Neutrophil (primary cell): ENCODE data around the gene WIZ.

Experiments
- H3K27ac ChIP-seq: fragments of 200-600 bp; sonication (generic); 2 replicates; pipeline ENCODE4 v1.5.1; 2016; ENCODE audit warnings: mild to moderate bottlenecking, moderate library complexity
- H3K27me3 ChIP-seq: fragments of 200-600 bp; sonication (generic); 2 replicates; pipeline ENCODE4 v1.6.0; 2016; ENCODE audit warnings: mild to moderate bottlenecking
- H3K36me3 ChIP-seq: fragments of 200-600 bp; sonication (generic); 2 replicates; pipeline ENCODE4 v1.5.1; 2017
- H3K4me1 ChIP-seq, 2 experiments: fragments of 200-600 bp in 1 of 2; sonication (generic) in 1 of 2; 1 replicate in 1 of 2; 2 replicates in 1 of 2; pipeline versions ENCODE4 v1.5.1 to v1.6.1; 2013 to 2016; ENCODE audit warnings: low read depth in 1 of 2, low read length in 1 of 2, mild to moderate bottlenecking in 1 of 2, moderate library complexity in 1 of 2; ENCODE audit not compliant: control insufficient read depth in 1 of 2, insufficient read depth in 1 of 2
- H3K4me3 ChIP-seq, 2 experiments: fragments of 200-600 bp in 1 of 2; sonication (generic) in 1 of 2; 1 replicate in 1 of 2; 2 replicates in 1 of 2; pipeline ENCODE4 v1.5.1; 2013 to 2016; ENCODE audit warnings: low read depth in 1 of 2, low read length in 1 of 2, mild to moderate bottlenecking in 1 of 2, moderate library complexity in 1 of 2
- H3K9me3 ChIP-seq: fragments of 200-600 bp; sonication (generic); 2 replicates; pipeline ENCODE4 v1.5.1; 2016
- TF ChIP-seq, protein P1 (sequence below): fragments of 200-600 bp; sonication (generic); IDR thresholded peaks from 2 replicates; pipeline ENCODE4 v1.5.1; 2016; ENCODE audit warnings: antibody characterized with exemption

WIZ gene

GRCh38 chr19:15429825-15430467 is 19.8 kb downstream of the WIZ start:
- Histone ChIP-seq H3K27ac (no peak overlapping the region), H3K36me3 (peaks cover 62% of the 10 kb centered on the region), H3K9me3 (no peaks in the 10 kb centered on the region), H3K4me1 (peaks cover 24% of the 10 kb centered on the region in 2 experiments), H3K4me3 (no peak overlapping the region), H3K27me3 (no peaks in the 10 kb centered on the region)
- TF ChIP-seq, protein P1, sequence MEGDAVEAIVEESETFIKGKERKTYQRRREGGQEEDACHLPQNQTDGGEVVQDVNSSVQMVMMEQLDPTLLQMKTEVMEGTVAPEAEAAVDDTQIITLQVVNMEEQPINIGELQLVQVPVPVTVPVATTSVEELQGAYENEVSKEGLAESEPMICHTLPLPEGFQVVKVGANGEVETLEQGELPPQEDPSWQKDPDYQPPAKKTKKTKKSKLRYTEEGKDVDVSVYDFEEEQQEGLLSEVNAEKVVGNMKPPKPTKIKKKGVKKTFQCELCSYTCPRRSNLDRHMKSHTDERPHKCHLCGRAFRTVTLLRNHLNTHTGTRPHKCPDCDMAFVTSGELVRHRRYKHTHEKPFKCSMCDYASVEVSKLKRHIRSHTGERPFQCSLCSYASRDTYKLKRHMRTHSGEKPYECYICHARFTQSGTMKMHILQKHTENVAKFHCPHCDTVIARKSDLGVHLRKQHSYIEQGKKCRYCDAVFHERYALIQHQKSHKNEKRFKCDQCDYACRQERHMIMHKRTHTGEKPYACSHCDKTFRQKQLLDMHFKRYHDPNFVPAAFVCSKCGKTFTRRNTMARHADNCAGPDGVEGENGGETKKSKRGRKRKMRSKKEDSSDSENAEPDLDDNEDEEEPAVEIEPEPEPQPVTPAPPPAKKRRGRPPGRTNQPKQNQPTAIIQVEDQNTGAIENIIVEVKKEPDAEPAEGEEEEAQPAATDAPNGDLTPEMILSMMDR, result no peak

DNA sequence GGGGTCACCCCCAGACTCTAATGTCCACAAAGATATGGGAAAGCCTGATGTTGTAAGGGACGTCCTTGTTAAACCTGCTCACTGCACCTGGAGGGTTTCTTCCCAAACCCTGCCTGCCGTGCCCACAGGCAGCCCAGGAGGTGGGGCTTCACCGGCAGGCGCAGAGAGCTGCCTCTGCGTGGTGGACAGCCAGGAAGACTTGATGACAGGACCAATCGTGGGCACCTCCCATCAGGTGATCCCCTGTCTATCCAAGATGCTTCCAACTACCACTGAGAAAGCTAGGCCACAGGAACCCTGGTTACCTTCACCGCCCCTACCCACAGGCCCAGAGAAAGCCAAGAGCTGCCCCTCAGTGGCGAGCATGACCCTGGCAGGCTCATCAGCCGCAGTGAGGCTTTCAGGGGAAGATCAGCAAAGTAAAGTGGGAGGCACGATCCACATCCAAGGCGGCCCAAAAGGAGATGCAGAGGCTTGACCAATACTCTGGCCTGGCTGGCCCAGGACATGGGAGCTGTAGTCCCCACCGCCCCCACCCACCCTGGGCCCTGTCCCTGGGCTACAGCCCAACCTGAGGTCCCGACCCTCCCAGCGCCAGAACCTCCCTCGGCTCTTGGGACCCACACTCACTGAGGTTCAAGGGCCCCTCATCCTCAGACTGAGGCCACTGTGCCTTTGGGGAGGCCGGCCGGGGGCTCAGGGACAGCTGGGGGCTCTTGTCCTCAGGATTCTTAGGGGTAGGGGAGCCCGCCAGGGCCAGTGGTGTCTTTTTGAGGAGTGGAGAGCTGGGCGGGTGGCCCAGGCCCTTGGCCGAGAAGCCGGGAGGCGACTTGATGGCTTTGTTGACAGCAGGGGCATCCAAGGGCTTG is 20.6 kb downstream of the WIZ start:
- Histone ChIP-seq H3K27me3 (no peaks in the 10 kb centered on the region), H3K36me3 (peaks cover 65% of the 10 kb centered on the region), H3K4me1 (peaks cover 24% of the 10 kb centered on the region in 2 experiments), H3K4me3 (no peak overlapping the region), H3K27ac (no peak overlapping the region), H3K9me3 (no peaks in the 10 kb centered on the region)
- TF ChIP-seq, protein P1, result no peak

DNA sequence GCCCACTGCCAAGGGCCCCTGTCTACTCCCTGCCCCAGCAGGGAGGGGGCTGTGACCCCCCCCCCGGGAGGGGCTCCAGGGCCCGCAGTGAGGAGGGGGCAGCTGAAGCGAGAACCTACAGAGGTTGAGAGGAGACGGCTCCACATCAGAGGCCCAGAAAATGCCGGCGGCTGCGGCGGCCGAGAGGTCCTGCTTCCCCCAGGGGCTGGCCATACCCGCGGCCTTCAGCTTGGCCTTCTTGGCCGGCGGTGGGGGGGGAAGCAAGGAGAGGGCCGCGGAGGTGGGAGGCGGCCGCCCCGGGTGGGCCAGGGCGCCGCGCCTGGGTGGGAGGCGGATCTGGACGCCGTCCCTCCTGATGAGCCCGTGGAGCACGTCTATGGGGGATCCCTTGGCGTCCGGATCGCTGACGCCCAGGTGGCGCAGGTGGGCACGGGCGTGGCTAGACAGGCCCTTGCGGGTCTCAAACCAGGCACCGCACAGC is 21.7 kb downstream of the WIZ start:
- Histone ChIP-seq H3K36me3 (peaks cover 77% of the 10 kb centered on the region), H3K4me1 (peaks cover 16 to 17% of the 10 kb centered on the region in 2 experiments), H3K27ac (no peak overlapping the region), H3K4me3 (no peak overlapping the region), H3K9me3 (no peaks in the 10 kb centered on the region), H3K27me3 (no peaks in the 10 kb centered on the region)
- TF ChIP-seq, protein P1, result no peak

DNA sequence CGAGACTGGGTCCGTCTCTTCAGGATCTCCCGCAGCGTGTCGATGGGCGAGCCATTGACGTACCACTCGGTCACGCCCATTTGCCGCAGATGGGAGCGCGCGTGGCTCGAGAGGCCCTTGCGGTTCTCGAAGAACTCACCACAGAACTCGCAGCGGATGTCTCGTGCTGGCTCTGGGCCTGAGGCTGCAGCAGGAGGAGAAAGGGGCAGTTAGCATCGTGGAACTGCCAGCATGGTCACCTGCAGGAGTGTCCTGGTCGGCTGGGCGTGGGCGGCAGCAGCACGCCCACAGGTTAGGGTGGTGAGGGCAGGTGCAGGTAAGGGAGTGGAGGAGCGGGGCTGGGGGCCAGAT is 22.4 kb downstream of the WIZ start:
- Histone ChIP-seq H3K9me3 (no peaks in the 10 kb centered on the region), H3K27me3 (no peaks in the 10 kb centered on the region), H3K36me3 (peaks cover 84% of the 10 kb centered on the region), H3K4me3 (no peak overlapping the region), H3K27ac (no peak overlapping the region), H3K4me1 (peaks cover 12 to 13% of the 10 kb centered on the region in 2 experiments)
- TF ChIP-seq, protein P1, result no peak

GRCh38 chr19:15426485-15427349 is 23.0 kb downstream of the WIZ start:
- no peak overlapping the region for H3K27ac ChIP-seq
- H3K9me3 ChIP-seq, result no peaks in the 10 kb centered on the region
- peaks cover 90% of the 10 kb centered on the region for H3K36me3 ChIP-seq
- TF ChIP-seq, protein P1, result no peak
- H3K4me3 ChIP-seq, result no peak overlapping the region
- H3K27me3 ChIP-seq, result no peaks in the 10 kb centered on the region
- peaks cover 7 to 8% of the 10 kb centered on the region in 2 experiments for H3K4me1 ChIP-seq
